ENCODE results near the gene PRKCG.

DNA sequence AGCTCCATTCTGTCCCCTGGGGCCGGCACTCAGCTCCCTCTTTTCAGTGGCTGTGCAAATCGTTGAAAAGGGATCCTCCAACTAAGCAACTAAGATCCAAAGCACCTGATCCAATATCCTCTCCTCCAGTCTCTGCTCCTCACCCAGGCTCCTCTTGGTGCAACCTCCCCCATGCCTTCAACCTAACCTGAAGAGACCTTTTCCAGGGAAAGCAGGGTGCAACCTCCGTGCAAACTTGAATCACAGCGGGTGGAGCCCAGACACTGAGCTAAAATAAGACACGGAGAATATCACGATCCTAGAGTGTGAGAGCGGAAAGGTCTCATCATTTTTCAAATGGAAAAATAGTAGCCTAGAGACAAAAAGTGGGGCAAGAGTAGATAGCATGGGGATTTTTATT is 35.4 kb downstream of the PRKCG start:
- TF ChIP-seq, protein P1, sequence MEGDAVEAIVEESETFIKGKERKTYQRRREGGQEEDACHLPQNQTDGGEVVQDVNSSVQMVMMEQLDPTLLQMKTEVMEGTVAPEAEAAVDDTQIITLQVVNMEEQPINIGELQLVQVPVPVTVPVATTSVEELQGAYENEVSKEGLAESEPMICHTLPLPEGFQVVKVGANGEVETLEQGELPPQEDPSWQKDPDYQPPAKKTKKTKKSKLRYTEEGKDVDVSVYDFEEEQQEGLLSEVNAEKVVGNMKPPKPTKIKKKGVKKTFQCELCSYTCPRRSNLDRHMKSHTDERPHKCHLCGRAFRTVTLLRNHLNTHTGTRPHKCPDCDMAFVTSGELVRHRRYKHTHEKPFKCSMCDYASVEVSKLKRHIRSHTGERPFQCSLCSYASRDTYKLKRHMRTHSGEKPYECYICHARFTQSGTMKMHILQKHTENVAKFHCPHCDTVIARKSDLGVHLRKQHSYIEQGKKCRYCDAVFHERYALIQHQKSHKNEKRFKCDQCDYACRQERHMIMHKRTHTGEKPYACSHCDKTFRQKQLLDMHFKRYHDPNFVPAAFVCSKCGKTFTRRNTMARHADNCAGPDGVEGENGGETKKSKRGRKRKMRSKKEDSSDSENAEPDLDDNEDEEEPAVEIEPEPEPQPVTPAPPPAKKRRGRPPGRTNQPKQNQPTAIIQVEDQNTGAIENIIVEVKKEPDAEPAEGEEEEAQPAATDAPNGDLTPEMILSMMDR (IDR thresholded peaks at IDR 0.05): no peak
- no peak for TF ChIP-seq POLR2A (IDR thresholded peaks at IDR 0.05)
